ENCODE results near the gene ELF2. TPM values are rescaled to one million over a fixed set of nuclear protein-coding genes. Genes with fewer than 3 reads are reported as not detected.
"Not testable (repeated sequence)": the region's sequence is repeated elsewhere in the genome, so short reads cannot be mapped to it uniquely, and the experiment has no call there.

The ELF2 gene
- polyA plus RNA-seq, 1 experiment = 40.4 TPM

DNA sequence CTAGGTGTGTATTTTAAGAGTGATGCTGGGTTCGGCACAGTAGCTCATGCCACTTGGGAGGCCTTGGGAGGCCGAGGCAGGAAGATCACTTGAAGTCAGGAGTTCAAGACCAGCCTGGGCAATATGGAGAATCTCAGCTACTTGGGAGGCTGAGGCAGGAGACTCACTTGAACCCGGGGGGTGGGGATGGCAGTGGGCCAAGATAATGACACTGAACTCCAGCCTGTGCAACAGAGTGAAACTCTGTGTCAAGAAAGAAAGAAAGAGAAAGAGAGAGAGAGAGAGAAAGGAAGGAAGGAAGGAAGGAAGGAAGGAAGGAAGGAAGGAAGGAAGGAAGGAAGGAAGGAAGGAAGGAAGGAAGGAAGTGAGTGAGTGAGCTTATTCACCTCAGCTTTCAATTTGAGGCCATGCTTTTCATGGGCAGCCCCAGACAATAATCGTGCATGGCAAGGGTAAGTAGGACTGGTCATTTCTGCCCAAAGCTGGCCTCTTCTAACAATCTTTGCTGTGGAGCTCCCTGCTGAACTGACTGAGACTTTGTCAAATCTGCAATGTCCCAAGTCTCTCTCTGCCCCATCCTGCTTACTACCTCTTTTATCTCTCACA is 42.5 kb upstream of the ELF2 start:
- Histone ChIP-seq H3K4me3 (ENCODE audit: low read depth, low read length) (no peak overlapping the region), H3K9me3 (ENCODE audit: control insufficient read depth, insufficient read depth, low read length) (no peaks in the 10 kb centered on the region), H3K27ac (ENCODE audit: low read depth, low read length) (no peak overlapping the region), H3K27me3 (ENCODE audit: control insufficient read depth, insufficient read depth, low read length) (no peaks in the 10 kb centered on the region)
- ChIA-PET POLR2A (interaction anchor here (0.6 kb wide), 1 partner anchor 170 kb away, joined by 3 read pairs; no protein-coding TSS in a partner anchor), CTCF (no interaction called here)
- TF ChIP-seq, protein P1, sequence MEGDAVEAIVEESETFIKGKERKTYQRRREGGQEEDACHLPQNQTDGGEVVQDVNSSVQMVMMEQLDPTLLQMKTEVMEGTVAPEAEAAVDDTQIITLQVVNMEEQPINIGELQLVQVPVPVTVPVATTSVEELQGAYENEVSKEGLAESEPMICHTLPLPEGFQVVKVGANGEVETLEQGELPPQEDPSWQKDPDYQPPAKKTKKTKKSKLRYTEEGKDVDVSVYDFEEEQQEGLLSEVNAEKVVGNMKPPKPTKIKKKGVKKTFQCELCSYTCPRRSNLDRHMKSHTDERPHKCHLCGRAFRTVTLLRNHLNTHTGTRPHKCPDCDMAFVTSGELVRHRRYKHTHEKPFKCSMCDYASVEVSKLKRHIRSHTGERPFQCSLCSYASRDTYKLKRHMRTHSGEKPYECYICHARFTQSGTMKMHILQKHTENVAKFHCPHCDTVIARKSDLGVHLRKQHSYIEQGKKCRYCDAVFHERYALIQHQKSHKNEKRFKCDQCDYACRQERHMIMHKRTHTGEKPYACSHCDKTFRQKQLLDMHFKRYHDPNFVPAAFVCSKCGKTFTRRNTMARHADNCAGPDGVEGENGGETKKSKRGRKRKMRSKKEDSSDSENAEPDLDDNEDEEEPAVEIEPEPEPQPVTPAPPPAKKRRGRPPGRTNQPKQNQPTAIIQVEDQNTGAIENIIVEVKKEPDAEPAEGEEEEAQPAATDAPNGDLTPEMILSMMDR (IDR thresholded peaks at IDR 0.05; ENCODE audit: low read depth, low read length) = no peak
- no peak for DNase-seq (ENCODE audit: low read depth, low spot score)

DNA sequence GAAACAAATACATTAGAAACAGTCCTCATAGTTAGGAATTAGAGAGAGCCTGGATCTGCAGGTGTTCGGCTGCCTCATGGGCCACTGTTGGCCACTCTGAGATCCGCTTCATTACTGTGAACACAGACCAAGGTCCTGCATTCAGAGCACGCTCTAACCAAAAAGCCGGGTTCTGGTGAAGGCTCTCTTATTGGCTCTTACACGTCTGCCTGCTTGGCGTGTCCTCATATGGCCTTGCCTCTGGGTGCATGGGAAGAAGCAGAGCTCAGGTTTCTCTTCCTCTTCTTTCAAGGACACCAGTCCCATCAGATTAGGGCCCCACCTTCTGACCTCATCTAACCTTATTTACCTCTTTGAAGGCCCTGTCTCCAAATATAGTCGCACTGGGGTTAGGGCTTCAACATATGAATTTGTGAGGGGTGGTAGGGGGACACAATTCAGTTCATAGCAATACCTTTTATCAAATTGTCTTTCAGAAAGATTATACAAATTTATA is 37.1 kb upstream of the ELF2 start:
- H3K4me3 ChIP-seq (ENCODE audit: low read depth, low read length) = no peak overlapping the region
- DNase-seq (ENCODE audit: low read depth, low spot score) = no peak
- no peaks in the 10 kb centered on the region for H3K9me3 ChIP-seq (ENCODE audit: control insufficient read depth, insufficient read depth, low read length)
- POLR2A ChIA-PET = no interaction called here
- H3K27ac ChIP-seq (ENCODE audit: low read depth, low read length) = no peak overlapping the region
- CTCF ChIA-PET = interaction anchor here (1.2 kb wide), 1 partner anchor 82 kb away, joined by 4 read pairs; no protein-coding TSS in a partner anchor
- no peaks in the 10 kb centered on the region for H3K27me3 ChIP-seq (ENCODE audit: control insufficient read depth, insufficient read depth, low read length)
- TF ChIP-seq, protein P1 (IDR thresholded peaks at IDR 0.05; ENCODE audit: low read depth, low read length) = no peak

DNA sequence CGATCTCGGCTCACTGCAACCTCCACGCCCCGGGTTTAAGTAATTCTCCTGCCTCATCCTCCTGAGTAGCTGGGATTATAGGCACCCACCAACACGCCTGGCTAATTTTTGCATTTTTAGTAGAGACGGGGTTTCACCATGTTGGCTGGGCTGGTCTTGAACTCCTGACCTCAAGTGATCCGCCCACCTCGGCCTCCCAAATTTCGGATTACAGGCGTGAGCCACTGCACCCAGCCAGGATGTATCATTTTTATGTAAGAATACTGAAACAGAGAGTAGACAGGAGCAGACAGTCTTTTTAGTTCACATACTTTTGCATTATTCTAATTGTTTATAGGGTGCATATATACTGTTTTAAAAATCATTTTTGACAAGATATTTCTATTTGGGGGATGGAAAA is 36.6 kb upstream of the ELF2 start:
- CTCF ChIA-PET = interaction anchor here (1.3 kb wide), 1 partner anchor 183 kb away, joined by 4 read pairs; no protein-coding TSS in a partner anchor
- H3K27me3 ChIP-seq (ENCODE audit: control insufficient read depth, insufficient read depth, low read length); H3K4me3 ChIP-seq (ENCODE audit: low read depth, low read length); DNase-seq (ENCODE audit: low read depth, low spot score); H3K27ac ChIP-seq (ENCODE audit: low read depth, low read length); POLR2A ChIA-PET; H3K9me3 ChIP-seq (ENCODE audit: control insufficient read depth, insufficient read depth, low read length): not testable (repeated sequence)

DNA sequence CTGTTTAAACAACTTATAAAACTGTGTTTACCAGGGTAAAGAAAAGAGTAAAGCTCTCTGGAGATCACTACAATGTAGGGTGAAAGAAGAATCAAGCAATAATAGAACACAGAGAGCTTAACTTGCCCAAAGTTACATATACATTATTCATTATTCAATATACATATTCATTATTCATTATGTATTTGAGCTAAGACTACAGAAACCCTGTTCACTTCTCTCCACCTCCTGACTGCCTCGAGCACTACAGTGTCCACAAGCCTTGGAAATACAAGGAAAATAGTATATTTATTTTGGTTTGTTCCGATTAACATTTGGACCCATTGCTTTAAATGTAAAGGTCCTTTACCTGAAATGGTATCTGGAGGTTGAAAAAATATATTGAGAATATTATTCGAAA is 35.9 kb upstream of the ELF2 start:
- Histone ChIP-seq H3K27me3 (ENCODE audit: control insufficient read depth, insufficient read depth, low read length) (no peaks in the 10 kb centered on the region), H3K4me3 (ENCODE audit: low read depth, low read length) (no peak overlapping the region), H3K9me3 (ENCODE audit: control insufficient read depth, insufficient read depth, low read length) (no peaks in the 10 kb centered on the region), H3K27ac (ENCODE audit: low read depth, low read length) (no peak overlapping the region)
- CTCF ChIA-PET = interaction anchor here (1.3 kb wide), 1 partner anchor 182 kb away, joined by 4 read pairs; no protein-coding TSS in a partner anchor
- no peak for DNase-seq (ENCODE audit: low read depth, low spot score)
- POLR2A ChIA-PET = no interaction called here
- TF ChIP-seq, protein P1 (IDR thresholded peaks at IDR 0.05; ENCODE audit: low read depth, low read length) = no peak

DNA sequence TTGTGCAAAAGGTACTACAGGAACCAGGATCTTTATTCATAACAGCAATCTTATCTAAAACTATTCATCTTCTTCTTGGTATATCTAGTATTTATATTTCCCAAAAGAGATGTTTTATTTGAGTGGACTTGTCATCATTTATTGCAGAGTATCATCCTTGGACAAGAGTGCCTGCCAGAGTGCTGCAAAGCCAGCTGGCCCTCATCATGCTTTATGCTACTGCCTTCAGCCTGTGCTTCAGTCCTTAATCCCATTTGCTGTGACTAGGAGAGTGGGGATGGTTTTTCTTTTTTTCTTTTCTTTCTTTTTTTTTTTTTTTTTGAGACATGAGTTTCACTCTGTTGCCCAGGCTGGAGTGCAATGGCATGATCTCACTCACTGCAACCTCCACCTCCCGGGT is 33.5 kb upstream of the ELF2 start:
- no peak overlapping the region for H3K4me3 ChIP-seq (ENCODE audit: low read depth, low read length)
- ChIA-PET CTCF (interaction anchor here (0.6 to 0.8 kb wide), 2 partner anchors 16 to 18 kb away, joined by 3 to 5 read pairs; no protein-coding TSS in a partner anchor), POLR2A (interaction anchor here (0.6 kb wide), 1 partner anchor 89 kb away, joined by 3 read pairs; no protein-coding TSS in a partner anchor)
- no peak for DNase-seq (ENCODE audit: low read depth, low spot score)
- no peak overlapping the region for H3K27ac ChIP-seq (ENCODE audit: low read depth, low read length)
- no peaks in the 10 kb centered on the region for H3K27me3 ChIP-seq (ENCODE audit: control insufficient read depth, insufficient read depth, low read length)
- H3K9me3 ChIP-seq (ENCODE audit: control insufficient read depth, insufficient read depth, low read length) = no peaks in the 10 kb centered on the region
- TF ChIP-seq, protein P1 (IDR thresholded peaks at IDR 0.05; ENCODE audit: low read depth, low read length) = no peak
